Midbrain (tissue), 1 donor: ENCODE data around the gene PUS3.
"Not testable (repeated sequence)": the region's sequence is repeated elsewhere in the genome, so short reads cannot be mapped to it uniquely, and the experiment has no call there.

Experiments
- DNase-seq: peaks from one replicate; lab custom pipeline; 2025; lab: John Stamatoyannopoulos, UW

PUS3 gene

GRCh38 chr11:125871391-125872137, 31.4 kb downstream of the PUS3 start:
- DNase-seq: no peak

- DNase-seq: no peak
These were observed 33.5 kb downstream of the PUS3 start for GRCh38 chr11:125869521-125869920.

GRCh38 chr11:125865354-125865753, 37.7 kb downstream of the PUS3 start:
- DNase-seq: not testable (repeated sequence)

- not testable (repeated sequence) for DNase-seq
These were observed 40.2 kb downstream of the PUS3 start for GRCh38 chr11:125862786-125863185.

GRCh38 chr11:125857670-125858069, 45.3 kb downstream of the PUS3 start:
- DNase-seq: not testable (repeated sequence)

- DNase-seq: no peak
These were observed 56.8 kb downstream of the PUS3 start for GRCh38 chr11:125846188-125846587.
